ENCODE data around the gene NCEH1. TPM values are rescaled to one million over a fixed set of nuclear protein-coding genes. Genes with fewer than 3 reads are reported as not detected.

The NCEH1 gene
- total RNA-seq, 1 experiment from 2014 or later: 11.5 TPM

GRCh38 chr3:172627057-172627809 is 83.6 kb downstream of the NCEH1 start (continued):
- no peak for TF ChIP-seq CTCF (IDR thresholded peaks at IDR 0.05 in 2 of 3, conservative IDR thresholded peaks at IDR 0.05 in 1 of 3; ENCODE audit: borderline replicate concordance in 1 of 3, insufficient read depth in 1 of 3, low read depth in 2 of 3, low read length in 2 of 3)
- no peak for TF ChIP-seq SP1 (IDR thresholded peaks at IDR 0.05; ENCODE audit: low read depth)
- TF ChIP-seq EZH2phosphoT487 (IDR thresholded peaks at IDR 0.05; ENCODE audit: borderline replicate concordance): no peak

GRCh38 chr3:172626021-172626640 is 84.7 kb downstream of the NCEH1 start:
- Histone ChIP-seq H3K4me2 (ENCODE audit: low read length) (peak overlapping the region; percentile 18; the same call in 1 of the 2 replicates), H3K36me3 (ENCODE audit: control insufficient read depth in 1 of 2, insufficient read depth in 2 of 2, low read length in 2 of 2) (no peaks in the 10 kb centered on the region), H3K4me3 (replicated peaks in 1 of 2; ENCODE audit: low read depth in 1 of 2, low read length in 2 of 2) (no peak overlapping the region), H3K9ac (ENCODE audit: low read length) (no peak overlapping the region), H3K9me2 (ENCODE audit: insufficient read depth) (no peaks in the 10 kb centered on the region), H3K9me3 (ENCODE audit: control insufficient read depth in 1 of 2, insufficient read depth in 1 of 2, low read depth in 1 of 2, low read length in 2 of 2) (no peaks in the 10 kb centered on the region), H3K4me1 (ENCODE audit: control insufficient read depth in 1 of 2, insufficient read depth in 2 of 2, low read length in 2 of 2) (peaks cover 13 to 16% of the 10 kb centered on the region in 2 experiments), H3K27me3 (ENCODE audit: insufficient read depth, low read length) (no peaks in the 10 kb centered on the region), H2AFZ (ENCODE audit: low read depth, low read length, poor library complexity, severe bottlenecking) (no peak overlapping the region), H4K20me1 (ENCODE audit: insufficient read depth) (no peaks in the 10 kb centered on the region), H3K79me2 (ENCODE audit: insufficient read depth, low read length) (no peaks in the 10 kb centered on the region), H3K27ac (ENCODE audit: low read depth, low read length) (no peak overlapping the region)
- no peak for DNase-seq (ENCODE audit: low read depth, low spot score)
- POLR2A ChIA-PET: no interaction called here
- intact Hi-C loops (cut with micrococcal nuclease): no loop called here
- no TSS peak for BruUV-seq (replicated peaks)
- peak; percentile 51; the same call in 1 of the 2 replicates for ATAC-seq
- RAD21 ChIA-PET (ENCODE audit: low non-redundant PET in 1 of 2, low total read pairs in 2 of 2, uncharacterized antibody in 2 of 2, unreplicated experiment in 2 of 2): no interaction called here
- no peak for TF ChIP-seq YY1 (IDR thresholded peaks at IDR 0.05; ENCODE audit: extremely low read depth, insufficient replicate concordance, low read depth, low read length)
- TF ChIP-seq JUND (IDR thresholded peaks at IDR 0.05): 0 out of 2 replicates have a peak, but pooled peaks have one; percentile 10
- TF ChIP-seq ZBTB33 (IDR thresholded peaks at IDR 0.05; ENCODE audit: extremely low read depth, insufficient replicate concordance, low read length): no peak
- no peak for TF ChIP-seq MAX (IDR thresholded peaks at IDR 0.05)
- CTCF ChIA-PET: no interaction called here

Measured in HCT116 (cell line).